Left lung (tissue), 10 donors: ENCODE results near the gene CHCHD6. TPM values are rescaled to one million over a fixed set of nuclear protein-coding genes. Genes with fewer than 3 reads are reported as not detected.

ENCODE experiments used
- ATAC-seq: fragments of 200-7000 bp; cut with Tn5 transposase; one replicate; pipeline ENCODE4 v1.9.1; 2020; ENCODE audit warnings: moderate library complexity
- DNase-seq, 4 donors: peaks; one replicate each; pipeline ENCODE4 v3.0.0-alpha.2; 2013 to 2020
- H3K27ac ChIP-seq, 2 donors: fragments of 200-600 bp; sonication (generic) in 1 of 2; one replicate each; pipeline versions ENCODE4 v1.5.0 to v1.8.0; 2020 to 2021
- H3K27me3 ChIP-seq, 2 donors: fragments of 200-600 bp; sonication (generic) in 1 of 2; one replicate each; pipeline versions ENCODE4 v1.5.0 to v1.8.0; 2020 to 2021
- H3K36me3 ChIP-seq, 2 donors: fragments of 200-600 bp; sonication (generic) in 1 of 2; one replicate each; pipeline versions ENCODE4 v1.5.0 to v1.8.0; 2020 to 2021
- H3K4me1 ChIP-seq, 2 donors: fragments of 200-600 bp; one replicate each; pipeline ENCODE4 v1.8.0; 2021
- H3K4me3 ChIP-seq, 2 donors: fragments of 200-600 bp; sonication (generic) in 1 of 2; one replicate each; pipeline versions ENCODE4 v1.5.0 to v1.8.0; 2020 to 2021; ENCODE audit warnings: mild to moderate bottlenecking in 1 of 2
- H3K9me3 ChIP-seq, 2 donors: fragments of 200-600 bp; sonication (generic) in 1 of 2; one replicate each; pipeline versions ENCODE4 v1.5.0 to v1.8.0; 2020 to 2021
- CTCF ChIP-seq, 2 donors: fragments of 200-600 bp; sonication (generic) in 1 of 2; IDR thresholded peaks; one replicate each; pipeline versions ENCODE4 v1.5.0 to v1.8.0; 2021; ENCODE audit warnings: antibody characterized with exemption in 2 of 2
- intact Hi-C, 2 donors: fragments of 100-400 bp; cut with DNase I; formaldehyde crosslinking; loops; one replicate each; pipeline versions ENCODE4 v1.11.2 to v1.14.2; 2022
- polyA plus RNA-seq, 6 donors: library from polyadenylated mRNA; unstranded; fragments of 120-200 nt; gene quantifications; one replicate each; pipeline ENCODE4 v1.2.1, GENCODE V29; 2013; ENCODE audit not compliant: insufficient read length in 6 of 6
- total RNA-seq, 2 donors: library from RNA; stranded (reverse); fragmentation: NEBNext Ultra II Directional; extraction: Animal tissue kit (Norgen Biotek cat#: 25700); gene quantifications; one replicate each; pipeline ENCODE4 v1.2.1, GENCODE V29; 2021
- donor health status: DM: no; HTN: yes; CAD: no.
- donor health status: DM: no; HTN: no; CAD: no.

CHCHD6 gene
- total and polyA plus RNA-seq, 8 donors, result 11.8 to 21.1 (median 18.4) TPM

DNA sequence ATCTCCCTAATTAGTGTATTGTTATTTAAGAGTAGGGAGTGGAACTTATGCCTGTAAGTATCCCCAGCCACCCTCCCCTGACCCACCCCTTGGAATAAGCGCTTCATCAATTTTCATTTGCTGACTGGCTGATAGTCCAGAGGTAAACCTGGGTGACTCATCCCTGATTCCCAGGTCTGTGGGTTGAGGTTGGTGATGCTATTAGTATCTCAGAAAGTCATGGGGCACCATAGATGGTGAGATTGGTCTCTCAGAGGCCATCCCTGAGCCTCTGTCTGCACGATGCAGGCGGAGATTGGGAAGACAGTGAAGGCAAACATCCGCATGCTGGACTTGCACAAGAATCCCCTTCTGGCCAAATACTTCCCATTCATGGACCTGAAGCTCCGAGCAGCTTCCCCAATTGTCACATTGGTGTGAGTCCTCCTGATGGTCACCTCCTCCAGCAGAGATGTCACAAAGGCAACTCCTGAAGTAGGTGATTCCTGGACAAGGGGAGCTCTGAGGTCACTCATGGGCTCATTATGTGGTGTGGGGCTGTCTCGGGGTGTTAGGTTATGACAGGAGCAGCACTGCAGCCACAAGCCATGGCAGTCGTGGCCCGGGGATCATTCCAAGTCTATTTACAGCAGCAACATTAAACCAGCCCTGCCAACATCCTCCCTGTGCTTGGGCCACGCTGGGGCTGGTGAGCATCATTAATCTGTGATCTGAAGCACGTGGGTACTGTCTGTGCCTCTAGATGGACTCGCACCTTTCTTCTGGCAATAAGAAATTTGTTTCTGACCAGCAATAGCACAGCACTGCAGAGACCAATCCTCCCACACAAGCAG, 42.3 kb upstream of the CHCHD6 start:
- DNase-seq, result no peak

DNA sequence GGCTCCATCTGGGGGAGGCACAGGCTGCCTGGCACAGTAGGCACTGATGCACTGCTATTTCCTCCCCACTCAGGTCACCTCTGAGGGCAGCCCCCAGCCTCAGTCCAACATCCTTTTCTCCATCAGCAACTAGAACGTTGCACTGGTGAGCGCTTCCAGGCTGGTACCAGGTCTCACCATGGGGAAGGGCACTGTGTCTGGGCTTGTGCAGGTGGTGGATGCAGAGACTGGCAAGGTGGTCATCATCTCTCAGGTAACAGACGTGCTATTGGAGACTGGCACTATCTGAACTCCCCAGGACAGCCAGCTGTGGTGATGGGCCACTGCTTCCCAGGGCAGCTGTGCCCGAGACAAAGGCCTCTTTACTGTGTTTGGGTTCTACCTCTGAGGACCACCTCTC, 40.8 kb upstream of the CHCHD6 start:
- no peaks in the 10 kb centered on the region for H3K4me1 ChIP-seq
- no peak for TF ChIP-seq CTCF (IDR thresholded peaks at IDR 0.05)
- no peak overlapping the region for H3K4me3 ChIP-seq
- DNase-seq, result no peak
- peaks cover 0 to 45% of the 10 kb centered on the region in 2 donors for H3K27me3 ChIP-seq
- no peak for ATAC-seq
- no peak overlapping the region for H3K27ac ChIP-seq
- intact Hi-C loops, result no loop called here
- no peaks in the 10 kb centered on the region for H3K9me3 ChIP-seq
- no peaks in the 10 kb centered on the region for H3K36me3 ChIP-seq

More for the DNA sequence above, 42.3 kb upstream of the CHCHD6 start:
- Histone ChIP-seq H3K36me3 (no peaks in the 10 kb centered on the region), H3K4me3 (no peak overlapping the region), H3K4me1 (no peaks in the 10 kb centered on the region), H3K9me3 (no peaks in the 10 kb centered on the region), H3K27ac (no peak overlapping the region), H3K27me3 (peaks cover 0 to 45% of the 10 kb centered on the region in 2 donors)
- no peak for TF ChIP-seq CTCF (IDR thresholded peaks at IDR 0.05)
- intact Hi-C loops, result no loop called here
- ATAC-seq, result no peak

DNA sequence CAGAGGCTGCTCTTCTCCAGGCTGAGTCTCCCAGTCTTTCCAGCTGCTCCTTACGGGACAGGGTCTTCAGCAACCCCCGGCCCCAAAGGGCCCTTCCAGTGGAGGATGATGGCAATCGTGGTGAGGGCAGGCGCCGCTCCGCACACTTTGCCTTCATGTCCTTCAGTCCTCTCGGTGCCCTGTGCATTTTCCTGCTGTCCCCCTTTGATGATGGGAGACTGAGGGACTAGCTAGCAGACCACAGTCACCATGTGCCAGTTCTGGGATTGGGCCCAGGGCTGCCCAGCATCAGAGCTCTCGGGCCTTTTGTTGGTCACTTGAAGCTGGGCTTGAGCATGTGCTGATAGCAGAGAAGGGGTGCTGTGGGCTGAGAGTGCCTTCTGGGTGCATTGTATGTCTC, 40.3 kb upstream of the CHCHD6 start:
- no peak overlapping the region for H3K27ac ChIP-seq
- H3K27me3 ChIP-seq, result peaks cover 0 to 44% of the 10 kb centered on the region in 2 donors
- DNase-seq (no peak), ATAC-seq (no peak)
- H3K9me3 ChIP-seq, result no peaks in the 10 kb centered on the region
- intact Hi-C loops, result no loop called here
- no peaks in the 10 kb centered on the region for H3K4me1 ChIP-seq
- H3K4me3 ChIP-seq, result no peak overlapping the region
- no peaks in the 10 kb centered on the region for H3K36me3 ChIP-seq
- no peak for TF ChIP-seq CTCF (IDR thresholded peaks at IDR 0.05)

GRCh38 chr3:126664591-126665214, 39.3 kb upstream of the CHCHD6 start:
- intact Hi-C loops, result no loop called here
- TF ChIP-seq CTCF (IDR thresholded peaks at IDR 0.05), result no peak

DNA sequence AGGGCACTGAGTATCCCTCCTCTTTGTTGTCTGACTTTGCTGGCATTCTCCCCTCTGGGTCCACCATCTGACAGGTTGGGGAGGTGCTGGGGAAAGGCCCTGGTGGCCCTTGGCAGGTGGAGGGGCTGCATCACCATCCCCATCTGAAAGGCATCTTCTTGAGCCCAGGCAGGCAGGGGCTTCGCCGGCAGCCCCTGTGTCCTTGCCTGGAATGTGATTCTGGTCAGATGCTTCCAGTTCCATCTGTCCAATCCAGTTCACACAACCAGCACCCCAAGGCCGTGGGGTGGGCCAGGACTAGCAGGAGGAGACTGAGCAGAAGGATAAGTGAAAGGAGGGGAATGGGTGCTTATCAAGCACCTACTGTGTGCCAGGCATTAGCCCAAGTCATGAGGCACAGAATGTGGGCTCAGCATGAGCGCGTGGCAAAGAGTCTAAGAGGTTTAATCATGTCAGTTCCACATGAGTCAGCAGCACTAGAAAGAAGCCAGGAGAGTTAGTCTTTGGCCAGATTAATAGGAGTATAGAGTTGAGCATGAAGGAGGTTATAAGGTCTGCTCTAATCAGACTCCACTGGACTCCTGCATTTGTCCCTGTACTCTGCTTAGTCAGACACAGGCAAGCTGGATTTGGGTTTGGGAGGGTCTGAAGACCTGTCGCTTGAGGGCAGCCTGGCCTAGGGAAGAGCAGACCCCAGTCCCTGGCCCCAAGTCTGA, 38.7 kb upstream of the CHCHD6 start:
- peaks cover 0 to 29% of the 10 kb centered on the region in 2 donors for H3K27me3 ChIP-seq
- TF ChIP-seq CTCF (IDR thresholded peaks at IDR 0.05), result no peak
- ATAC-seq, result no peak
- H3K4me1 ChIP-seq, result no peaks in the 10 kb centered on the region
- no peaks in the 10 kb centered on the region for H3K36me3 ChIP-seq
- intact Hi-C loops, result no loop called here
- no peak for DNase-seq
- no peaks in the 10 kb centered on the region for H3K9me3 ChIP-seq
- no peak overlapping the region for H3K27ac ChIP-seq
- H3K4me3 ChIP-seq, result no peak overlapping the region

More at GRCh38 chr3:126664591-126665214, 39.3 kb upstream of the CHCHD6 start:
- ATAC-seq (no peak), DNase-seq (no peak)
- Histone ChIP-seq H3K27me3 (peaks cover 0 to 35% of the 10 kb centered on the region in 2 donors), H3K36me3 (no peaks in the 10 kb centered on the region), H3K4me1 (no peaks in the 10 kb centered on the region), H3K27ac (no peak overlapping the region), H3K9me3 (no peaks in the 10 kb centered on the region), H3K4me3 (no peak overlapping the region)
